ENCODE results near the gene PLXNA4. TPM values are rescaled to one million over a fixed set of nuclear protein-coding genes. Genes with fewer than 3 reads are reported as not detected.

Gene PLXNA4
- total RNA-seq, 1 donor from 2014 or later = 3.5 TPM

DNA sequence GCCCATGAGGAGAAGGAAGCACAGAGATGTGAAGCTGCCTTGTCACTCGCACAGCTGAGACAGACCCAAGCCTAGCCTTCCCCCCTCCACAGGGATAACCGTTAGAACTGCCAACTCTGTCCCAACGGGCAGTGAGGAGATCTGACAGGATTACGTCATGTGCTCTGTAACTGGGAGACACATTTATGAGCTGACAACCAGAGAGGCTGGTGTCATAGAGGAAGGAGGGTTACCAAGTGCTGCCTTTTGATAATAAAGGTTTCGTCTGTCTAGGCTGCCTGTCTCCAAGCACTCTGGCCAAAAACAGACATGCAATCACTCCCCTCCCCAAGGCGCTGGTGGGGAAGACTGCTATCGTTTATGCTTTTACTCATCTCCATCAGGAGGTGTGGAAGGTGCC is 165.9 kb downstream of the PLXNA4 start:
- no peaks in the 10 kb centered on the region for H3K36me3 Mint-ChIP-seq (ENCODE audit: low read depth, unreplicated experiment)
- H3K4me1 Mint-ChIP-seq (ENCODE audit: unreplicated experiment) = peaks cover under 1% of the 10 kb centered on the region
- H3K27me3 Mint-ChIP-seq (ENCODE audit: unreplicated experiment) = no peaks in the 10 kb centered on the region
- no peak overlapping the region for H3K27ac Mint-ChIP-seq (ENCODE audit: unreplicated experiment)
- TF ChIP-seq, protein P1, sequence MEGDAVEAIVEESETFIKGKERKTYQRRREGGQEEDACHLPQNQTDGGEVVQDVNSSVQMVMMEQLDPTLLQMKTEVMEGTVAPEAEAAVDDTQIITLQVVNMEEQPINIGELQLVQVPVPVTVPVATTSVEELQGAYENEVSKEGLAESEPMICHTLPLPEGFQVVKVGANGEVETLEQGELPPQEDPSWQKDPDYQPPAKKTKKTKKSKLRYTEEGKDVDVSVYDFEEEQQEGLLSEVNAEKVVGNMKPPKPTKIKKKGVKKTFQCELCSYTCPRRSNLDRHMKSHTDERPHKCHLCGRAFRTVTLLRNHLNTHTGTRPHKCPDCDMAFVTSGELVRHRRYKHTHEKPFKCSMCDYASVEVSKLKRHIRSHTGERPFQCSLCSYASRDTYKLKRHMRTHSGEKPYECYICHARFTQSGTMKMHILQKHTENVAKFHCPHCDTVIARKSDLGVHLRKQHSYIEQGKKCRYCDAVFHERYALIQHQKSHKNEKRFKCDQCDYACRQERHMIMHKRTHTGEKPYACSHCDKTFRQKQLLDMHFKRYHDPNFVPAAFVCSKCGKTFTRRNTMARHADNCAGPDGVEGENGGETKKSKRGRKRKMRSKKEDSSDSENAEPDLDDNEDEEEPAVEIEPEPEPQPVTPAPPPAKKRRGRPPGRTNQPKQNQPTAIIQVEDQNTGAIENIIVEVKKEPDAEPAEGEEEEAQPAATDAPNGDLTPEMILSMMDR (IDR thresholded peaks at IDR 0.05; ENCODE audit: unreplicated experiment) = no peak
- H3K4me3 Mint-ChIP-seq (ENCODE audit: unreplicated experiment) = no peak overlapping the region
- H3K9me3 Mint-ChIP-seq (ENCODE audit: unreplicated experiment) = no peaks in the 10 kb centered on the region
- no peak for DNase-seq (ENCODE audit: low spot score)

DNA sequence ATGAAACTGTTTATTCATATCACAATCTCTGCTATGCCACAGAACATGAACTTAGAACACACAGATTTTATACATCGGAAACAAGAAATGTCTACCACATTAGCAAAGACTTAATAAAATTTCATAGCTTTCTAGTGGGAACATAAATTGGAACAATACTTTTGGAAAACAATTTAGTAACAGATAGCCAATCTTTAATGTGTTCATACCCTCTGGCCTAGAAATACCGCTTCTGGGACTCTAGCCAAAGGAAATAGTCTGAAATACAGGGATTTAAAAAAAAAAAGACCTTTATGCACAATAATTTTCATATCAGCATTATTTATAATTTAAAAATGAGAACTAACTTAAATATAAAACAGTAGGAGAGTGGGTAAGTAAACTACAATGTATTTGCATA is 168.5 kb downstream of the PLXNA4 start:
- Mint-ChIP-seq H3K9me3 (ENCODE audit: unreplicated experiment) (no peaks in the 10 kb centered on the region), H3K4me3 (ENCODE audit: unreplicated experiment) (no peak overlapping the region), H3K4me1 (ENCODE audit: unreplicated experiment) (peaks cover 2% of the 10 kb centered on the region)

DNA sequence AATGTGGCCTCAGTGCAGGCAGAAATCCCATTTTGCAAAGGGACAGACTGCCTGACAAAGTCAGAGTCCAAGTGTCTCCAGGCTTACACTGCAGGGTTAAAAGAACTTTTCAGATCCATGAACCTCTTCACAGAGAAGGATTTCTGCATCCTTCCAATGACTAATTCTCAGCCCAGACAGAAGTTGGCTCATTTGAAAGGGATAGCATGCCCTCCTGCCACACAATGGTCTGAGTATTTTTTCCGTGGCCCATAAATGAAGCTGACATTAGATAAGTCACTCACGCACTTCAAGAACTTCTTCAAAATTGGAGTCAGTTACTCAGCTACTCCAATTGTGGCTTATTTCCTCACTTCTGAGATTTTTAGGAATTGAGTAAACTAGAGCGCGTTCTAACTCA is 170.2 kb downstream of the PLXNA4 start:
- Mint-ChIP-seq H3K4me3 (ENCODE audit: unreplicated experiment) (no peak overlapping the region), H3K36me3 (ENCODE audit: low read depth, unreplicated experiment) (no peaks in the 10 kb centered on the region), H3K9me3 (ENCODE audit: unreplicated experiment) (no peaks in the 10 kb centered on the region), H3K27me3 (ENCODE audit: unreplicated experiment) (no peaks in the 10 kb centered on the region), H3K27ac (ENCODE audit: unreplicated experiment) (no peak overlapping the region), H3K4me1 (ENCODE audit: unreplicated experiment) (peaks cover 2% of the 10 kb centered on the region)
- DNase-seq (ENCODE audit: low spot score) = no peak
- TF ChIP-seq, protein P1 (IDR thresholded peaks at IDR 0.05; ENCODE audit: unreplicated experiment) = no peak

More for the DNA sequence above, 168.5 kb downstream of the PLXNA4 start:
- no peak for DNase-seq (ENCODE audit: low spot score)
- no peaks in the 10 kb centered on the region for H3K27me3 Mint-ChIP-seq (ENCODE audit: unreplicated experiment)
- H3K27ac Mint-ChIP-seq (ENCODE audit: unreplicated experiment) = no peak overlapping the region
- TF ChIP-seq, protein P1 (IDR thresholded peaks at IDR 0.05; ENCODE audit: unreplicated experiment) = no peak
- no peaks in the 10 kb centered on the region for H3K36me3 Mint-ChIP-seq (ENCODE audit: low read depth, unreplicated experiment)

DNA sequence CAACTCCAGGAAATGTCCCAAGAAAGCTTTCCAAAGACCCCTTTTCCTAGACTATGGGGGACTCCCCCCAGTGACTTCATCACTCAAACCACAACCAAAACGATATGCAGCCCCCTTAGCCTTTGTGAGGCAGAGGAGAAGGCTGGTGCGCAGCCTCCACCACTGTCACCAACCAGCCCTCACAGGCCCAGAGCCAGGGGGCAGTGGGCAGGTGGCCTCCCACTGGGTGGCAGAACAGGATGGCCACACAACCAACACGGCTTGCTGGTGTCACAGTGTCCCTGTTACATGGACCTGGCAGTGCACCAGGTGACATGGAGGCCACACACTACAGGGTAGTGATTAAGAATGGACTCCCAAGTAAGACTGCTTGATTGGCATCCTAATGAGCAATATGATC is 172.0 kb downstream of the PLXNA4 start:
- Mint-ChIP-seq H3K36me3 (ENCODE audit: low read depth, unreplicated experiment) (no peaks in the 10 kb centered on the region), H3K4me1 (ENCODE audit: unreplicated experiment) (peaks cover 6% of the 10 kb centered on the region), H3K9me3 (ENCODE audit: unreplicated experiment) (no peaks in the 10 kb centered on the region), H3K27ac (ENCODE audit: unreplicated experiment) (no peak overlapping the region), H3K27me3 (ENCODE audit: unreplicated experiment) (no peaks in the 10 kb centered on the region), H3K4me3 (ENCODE audit: unreplicated experiment) (no peak overlapping the region)
- no peak for DNase-seq (ENCODE audit: low spot score)
- TF ChIP-seq, protein P1 (IDR thresholded peaks at IDR 0.05; ENCODE audit: unreplicated experiment) = no peak

DNA sequence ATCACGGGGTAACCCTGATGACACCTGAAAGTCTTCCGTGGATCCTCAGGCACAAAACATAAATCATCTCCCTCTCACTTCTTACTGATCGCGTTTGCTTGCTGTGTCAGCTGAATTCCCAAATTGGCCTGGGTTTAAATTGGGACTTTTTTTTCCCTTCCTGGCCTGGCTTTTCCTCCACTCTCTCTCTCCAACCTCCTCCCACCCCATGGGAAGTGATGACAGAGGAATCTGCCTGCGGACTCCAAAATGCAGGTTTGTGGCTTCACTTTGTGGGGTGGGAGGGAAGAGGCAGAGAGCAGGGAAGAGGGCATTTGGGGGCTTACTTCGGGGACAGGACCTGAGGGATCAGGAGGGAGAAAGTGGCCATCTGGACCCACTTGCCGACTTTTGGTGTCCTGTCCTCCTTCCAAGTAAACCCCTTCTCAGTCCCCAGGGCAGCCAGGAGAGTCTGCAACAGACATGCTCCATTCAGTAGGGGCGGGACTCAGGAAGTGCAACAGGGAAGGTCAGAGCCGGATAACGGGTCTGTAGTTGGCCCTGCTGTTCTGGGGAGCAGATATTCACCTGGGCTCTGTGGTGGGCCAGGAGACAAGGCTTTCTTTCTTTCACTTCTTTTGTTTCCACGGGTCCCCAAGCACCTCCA is 172.7 kb downstream of the PLXNA4 start:
- peaks cover 6% of the 10 kb centered on the region for H3K4me1 Mint-ChIP-seq (ENCODE audit: unreplicated experiment)
- TF ChIP-seq, protein P1 (IDR thresholded peaks at IDR 0.05; ENCODE audit: unreplicated experiment) = no peak
- no peak overlapping the region for H3K27ac Mint-ChIP-seq (ENCODE audit: unreplicated experiment)

More for the DNA sequence above, 172.7 kb downstream of the PLXNA4 start:
- H3K9me3 Mint-ChIP-seq (ENCODE audit: unreplicated experiment) = no peaks in the 10 kb centered on the region
- no peak overlapping the region for H3K4me3 Mint-ChIP-seq (ENCODE audit: unreplicated experiment)
- H3K27me3 Mint-ChIP-seq (ENCODE audit: unreplicated experiment) = no peaks in the 10 kb centered on the region
- H3K36me3 Mint-ChIP-seq (ENCODE audit: low read depth, unreplicated experiment) = no peaks in the 10 kb centered on the region
- DNase-seq (ENCODE audit: low spot score) = no peak

Data from endothelial cell (in vitro differentiated cells).